A549 (cell line): ENCODE measurements around the gene ATP8B4.

Source experiments
- BHLHE40 ChIP-seq: IDR thresholded peaks from 2 replicates; pipeline ENCODE4 v1.6.1; 2012; ENCODE audit warnings: low read depth, low read length, inconsistent platforms
- CHD2 ChIP-seq: fragments of 150-350 bp; IDR thresholded peaks from 2 replicates; pipeline ENCODE4 v1.6.1; 2014; ENCODE audit warnings: low read length; ENCODE audit not compliant: partially characterized antibody
- CTCF ChIP-seq: fragments of >200 bp; sonication (Bioruptor Twin); formaldehyde crosslinking; IDR thresholded peaks from 3 replicates; pipeline ENCODE4 v1.5.1; 2016
- RCOR1 ChIP-seq: fragments of 150-350 bp; IDR thresholded peaks from 2 replicates; pipeline ENCODE4 v1.6.1; 2014; ENCODE audit warnings: antibody characterized with exemption, low read length, low read depth

GRCh38 chr15:49888734-49889133, 230.3 kb downstream of the ATP8B4 start:
- TF ChIP-seq CHD2 (no peak), BHLHE40 (no peak), CTCF (no peak), RCOR1 (no peak)
